Activated T-helper 17 cell treated with anti-CD3 and anti-CD28 coated beads, Interleukin-2, amount 50 U/mL, for 72 hours (primary cell): Measurements from ENCODE around the gene R3HDML. TPM values are rescaled to one million over a fixed set of nuclear protein-coding genes. Genes with fewer than 3 reads are reported as not detected.

Source experiments
- ATAC-seq: fragments of 150-1000 bp; cut with Tn5 transposase; replicated peaks from 2 replicates; pipeline ENCODE4 v1.10.0; 2021; ENCODE audit warnings: mild to moderate bottlenecking, moderate library complexity
- H3K27ac Mint-ChIP-seq: one replicate; pipeline ENCODE4 v1.8.0; 2022; ENCODE audit warnings: mixed read lengths
- H3K27me3 Mint-ChIP-seq: one replicate; pipeline ENCODE4 v1.8.0; 2022; ENCODE audit warnings: mixed read lengths
- H3K36me3 Mint-ChIP-seq: one replicate; pipeline ENCODE4 v1.8.0; 2022; ENCODE audit warnings: low read depth, mild to moderate bottlenecking, mixed read lengths
- H3K4me1 Mint-ChIP-seq: one replicate; pipeline ENCODE4 v1.8.0; 2022; ENCODE audit warnings: mixed read lengths
- H3K4me3 Mint-ChIP-seq: one replicate; pipeline ENCODE4 v1.8.0; 2022; ENCODE audit warnings: mild to moderate bottlenecking, mixed read lengths
- H3K9me3 Mint-ChIP-seq: one replicate; pipeline ENCODE4 v1.8.0; 2022; ENCODE audit warnings: mixed read lengths
- total RNA-seq, 2 donors: library from RNA; stranded (reverse); gene quantifications; one replicate each; pipeline ENCODE4 v1.2.3, GENCODE V29; 2022

Gene R3HDML
- total RNA-seq, 2 donors from 2014 or later: not detected

- no peak for ATAC-seq
- Mint-ChIP-seq H3K27me3 (peaks cover 6% of the 10 kb centered on the region), H3K4me1 (no peaks in the 10 kb centered on the region), H3K36me3 (no peaks in the 10 kb centered on the region), H3K9me3 (no peaks in the 10 kb centered on the region), H3K27ac (no peak overlapping the region), H3K4me3 (no peak overlapping the region)
These were observed 27.2 kb downstream of the R3HDML start for GRCh38 chr20:44364068-44364467.

GRCh38 chr20:44364780-44365179 lies 27.9 kb downstream of the R3HDML start:
- no peak for ATAC-seq
- Mint-ChIP-seq H3K4me3 (no peak overlapping the region), H3K4me1 (no peaks in the 10 kb centered on the region), H3K27ac (no peak overlapping the region), H3K27me3 (peaks cover 6% of the 10 kb centered on the region), H3K9me3 (no peaks in the 10 kb centered on the region), H3K36me3 (no peaks in the 10 kb centered on the region)

- ATAC-seq: no peak
- H3K27ac Mint-ChIP-seq: no peak overlapping the region
- no peaks in the 10 kb centered on the region for H3K36me3 Mint-ChIP-seq
- no peak overlapping the region for H3K4me3 Mint-ChIP-seq
- no peaks in the 10 kb centered on the region for H3K9me3 Mint-ChIP-seq
- no peaks in the 10 kb centered on the region for H3K4me1 Mint-ChIP-seq
- peaks cover 2% of the 10 kb centered on the region for H3K27me3 Mint-ChIP-seq
These were observed 30.9 kb downstream of the R3HDML start for GRCh38 chr20:44367746-44368145.

DNA sequence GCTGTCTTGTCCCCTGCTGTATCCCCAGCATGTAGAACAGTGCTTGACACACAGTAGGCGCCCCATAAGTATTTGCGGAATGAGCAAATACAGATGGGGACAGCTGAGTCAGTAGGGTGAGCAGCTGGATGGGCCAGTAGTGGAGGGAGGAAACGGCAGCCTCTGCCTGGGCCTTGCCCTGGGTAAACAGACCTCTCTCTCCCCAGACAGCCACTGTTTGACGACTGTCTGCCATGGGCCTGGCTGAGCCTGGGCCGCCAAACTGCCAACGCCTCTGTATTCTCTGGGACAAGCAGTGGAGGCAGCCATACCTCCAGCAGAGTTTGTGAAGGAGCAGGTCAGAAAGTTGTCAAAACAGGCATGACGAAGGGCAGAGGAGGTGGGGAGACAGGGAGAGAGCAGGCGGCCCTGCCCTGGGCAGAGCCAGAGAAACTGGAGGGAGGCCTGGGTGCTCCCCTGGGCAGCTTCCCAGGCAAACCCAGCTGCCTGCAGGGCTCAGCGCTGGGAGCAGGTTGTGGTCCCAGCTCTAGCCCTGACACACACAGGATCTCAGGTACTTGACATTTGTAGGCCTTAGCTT lies 33.9 kb downstream of the R3HDML start:
- Mint-ChIP-seq H3K4me3 (no peak overlapping the region), H3K27ac (no peak overlapping the region), H3K36me3 (no peaks in the 10 kb centered on the region), H3K4me1 (no peaks in the 10 kb centered on the region), H3K27me3 (peaks cover 4% of the 10 kb centered on the region), H3K9me3 (no peaks in the 10 kb centered on the region)
- ATAC-seq: no peak

- Mint-ChIP-seq H3K4me3 (no peak overlapping the region), H3K9me3 (no peaks in the 10 kb centered on the region), H3K27ac (no peak overlapping the region), H3K27me3 (peaks cover 12% of the 10 kb centered on the region), H3K4me1 (peaks cover 4% of the 10 kb centered on the region), H3K36me3 (no peaks in the 10 kb centered on the region)
- no peak for ATAC-seq
These were observed 45.8 kb downstream of the R3HDML start for GRCh38 chr20:44382641-44383040.

DNA sequence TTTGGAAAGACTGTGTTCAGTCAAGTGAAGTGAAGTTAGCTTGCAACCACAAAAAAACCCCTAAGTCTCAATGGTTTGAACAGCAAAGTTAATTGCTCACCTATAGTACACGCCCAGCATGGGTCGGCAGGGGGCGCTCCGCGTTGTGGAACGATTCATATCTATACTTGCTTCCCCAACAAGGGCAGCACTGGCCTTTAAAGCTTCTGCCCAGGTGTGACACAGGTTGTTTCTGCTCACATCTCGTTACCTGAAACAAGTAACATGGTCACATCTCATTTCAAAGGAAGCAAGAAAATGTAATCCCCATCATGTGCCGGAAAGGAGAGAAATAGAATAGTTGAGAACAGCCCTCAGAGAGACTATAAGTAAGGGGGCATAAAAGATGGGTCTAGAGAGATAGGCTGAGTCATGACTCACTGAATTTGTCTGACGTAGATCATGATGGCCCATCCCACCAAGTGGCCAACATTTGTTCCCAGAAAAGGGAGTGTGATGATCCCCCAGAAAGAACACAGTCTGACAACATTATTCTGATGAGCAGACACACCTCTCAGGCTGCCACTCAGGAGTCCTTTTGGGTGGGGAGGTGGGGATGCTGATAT lies 47.7 kb downstream of the R3HDML start:
- Mint-ChIP-seq H3K4me1 (peaks cover 9% of the 10 kb centered on the region), H3K27me3 (peaks cover 18% of the 10 kb centered on the region), H3K36me3 (no peaks in the 10 kb centered on the region), H3K4me3 (no peak overlapping the region), H3K9me3 (no peaks in the 10 kb centered on the region), H3K27ac (no peak overlapping the region)
- ATAC-seq: peak; percentile 80

GRCh38 chr20:44388466-44389023 lies 51.7 kb downstream of the R3HDML start:
- Mint-ChIP-seq H3K27me3 (peaks cover 10% of the 10 kb centered on the region), H3K27ac (no peak overlapping the region), H3K9me3 (no peaks in the 10 kb centered on the region), H3K36me3 (no peaks in the 10 kb centered on the region), H3K4me1 (peaks cover 9% of the 10 kb centered on the region), H3K4me3 (peak overlapping the region; percentile 47)
- peak; percentile 91 for ATAC-seq

- peaks cover 5% of the 10 kb centered on the region for H3K4me1 Mint-ChIP-seq
- no peaks in the 10 kb centered on the region for H3K36me3 Mint-ChIP-seq
These were observed 53.0 kb downstream of the R3HDML start for GRCh38 chr20:44389871-44390270.

DNA sequence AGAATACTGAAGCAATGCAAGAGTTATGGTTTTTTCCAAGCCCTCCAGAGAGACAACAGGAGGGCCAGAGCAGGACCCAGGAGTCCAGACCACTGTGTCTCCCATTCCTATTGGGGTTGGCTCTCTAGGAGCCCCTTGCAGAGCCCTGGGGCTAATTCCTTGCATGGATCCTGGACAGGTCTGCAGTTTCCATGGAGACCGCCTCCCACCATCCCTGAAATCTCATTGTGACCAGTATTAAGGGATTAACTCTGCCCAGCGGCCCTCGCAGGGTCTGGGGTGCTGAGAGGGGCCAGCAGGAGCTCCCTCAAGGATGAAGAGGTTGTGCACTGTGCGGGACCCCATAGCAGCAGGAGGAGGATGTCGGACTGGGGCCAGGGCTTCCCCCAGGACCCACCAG lies 53.4 kb downstream of the R3HDML start:
- Mint-ChIP-seq H3K27ac (no peak overlapping the region), H3K27me3 (peaks cover 7% of the 10 kb centered on the region), H3K9me3 (no peaks in the 10 kb centered on the region), H3K4me3 (no peak overlapping the region), H3K4me1 (peaks cover 5% of the 10 kb centered on the region), H3K36me3 (no peaks in the 10 kb centered on the region)
- ATAC-seq: no peak

More at GRCh38 chr20:44389871-44390270, 53.0 kb downstream of the R3HDML start:
- Mint-ChIP-seq H3K27me3 (peaks cover 7% of the 10 kb centered on the region), H3K9me3 (no peaks in the 10 kb centered on the region), H3K27ac (no peak overlapping the region), H3K4me3 (no peak overlapping the region)
- ATAC-seq: no peak

GRCh38 chr20:44392088-44392775 lies 55.4 kb downstream of the R3HDML start:
- no peak overlapping the region for H3K27ac Mint-ChIP-seq
- no peaks in the 10 kb centered on the region for H3K36me3 Mint-ChIP-seq
- H3K9me3 Mint-ChIP-seq: no peaks in the 10 kb centered on the region
- H3K27me3 Mint-ChIP-seq: peaks cover 7% of the 10 kb centered on the region
- no peak for ATAC-seq
- H3K4me1 Mint-ChIP-seq: peaks cover 5% of the 10 kb centered on the region
- H3K4me3 Mint-ChIP-seq: no peak overlapping the region

GRCh38 chr20:44392776-44393607 lies 56.1 kb downstream of the R3HDML start:
- ATAC-seq: no peak
- Mint-ChIP-seq H3K4me1 (peaks cover 5% of the 10 kb centered on the region), H3K36me3 (no peaks in the 10 kb centered on the region), H3K4me3 (no peak overlapping the region), H3K27ac (no peak overlapping the region), H3K27me3 (peaks cover 7% of the 10 kb centered on the region), H3K9me3 (no peaks in the 10 kb centered on the region)

- Mint-ChIP-seq H3K4me1 (no peaks in the 10 kb centered on the region), H3K4me3 (no peak overlapping the region)
- ATAC-seq: no peak
These were observed 57.0 kb downstream of the R3HDML start for GRCh38 chr20:44393608-44394451.

GRCh38 chr20:44394452-44394701 lies 57.5 kb downstream of the R3HDML start:
- no peaks in the 10 kb centered on the region for H3K36me3 Mint-ChIP-seq
- H3K4me3 Mint-ChIP-seq: no peak overlapping the region
- H3K27ac Mint-ChIP-seq: no peak overlapping the region
- ATAC-seq: no peak
- peaks cover 4% of the 10 kb centered on the region for H3K27me3 Mint-ChIP-seq
- no peaks in the 10 kb centered on the region for H3K4me1 Mint-ChIP-seq
- no peaks in the 10 kb centered on the region for H3K9me3 Mint-ChIP-seq

More at GRCh38 chr20:44393608-44394451, 57.0 kb downstream of the R3HDML start:
- no peaks in the 10 kb centered on the region for H3K9me3 Mint-ChIP-seq
- H3K36me3 Mint-ChIP-seq: no peaks in the 10 kb centered on the region
- H3K27me3 Mint-ChIP-seq: peaks cover 3% of the 10 kb centered on the region
- H3K27ac Mint-ChIP-seq: no peak overlapping the region
